HG03575 (cell line): Measurements from ENCODE around the gene MYO1E.
"Not testable (repeated sequence)": the region's sequence is repeated elsewhere in the genome, so short reads cannot be mapped to it uniquely, and the experiment has no call there.

Experiments
- ATAC-seq: cut with Tn5 transposase; IDR thresholded peaks from one replicate; pipeline ENCODE4 v1.9.1; 2021; ENCODE audit not compliant: unreplicated experiment, insufficient number of reproducible peaks, low FRiP score; ENCODE audit errors: extremely low read depth

Gene MYO1E

GRCh38 chr15:59355730-59356129, 16.9 kb downstream of the MYO1E start:
- no peak for ATAC-seq

DNA sequence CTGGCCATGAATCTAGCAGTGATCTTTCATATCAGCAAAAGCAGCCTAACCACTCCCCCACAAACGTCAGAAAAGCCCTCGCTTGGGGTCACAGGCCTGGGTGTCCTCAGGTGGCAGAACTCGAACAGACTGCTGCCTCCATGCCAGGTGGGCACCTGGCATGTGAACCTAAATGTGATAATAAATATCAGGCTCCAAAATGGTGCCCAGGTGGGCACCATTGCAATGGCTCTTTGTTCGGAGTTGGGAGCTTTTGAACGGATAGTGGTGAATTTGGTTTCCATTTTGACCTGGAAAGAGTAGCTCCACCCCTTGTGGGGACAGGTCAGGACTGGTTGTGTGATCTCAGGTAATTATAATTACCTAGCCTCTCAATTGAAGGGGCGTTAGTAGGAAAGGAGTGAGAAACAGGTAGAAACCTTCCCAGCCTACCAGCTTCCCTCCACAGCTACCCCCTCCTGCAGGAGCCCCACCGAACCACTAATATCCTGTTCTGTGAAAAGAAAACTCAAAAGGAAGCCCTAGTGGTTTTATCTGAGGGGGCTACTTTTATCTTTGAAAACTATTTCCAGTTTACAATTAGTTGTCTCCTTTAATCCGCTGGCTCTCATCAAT, 18.1 kb downstream of the MYO1E start:
- ATAC-seq = no peak

DNA sequence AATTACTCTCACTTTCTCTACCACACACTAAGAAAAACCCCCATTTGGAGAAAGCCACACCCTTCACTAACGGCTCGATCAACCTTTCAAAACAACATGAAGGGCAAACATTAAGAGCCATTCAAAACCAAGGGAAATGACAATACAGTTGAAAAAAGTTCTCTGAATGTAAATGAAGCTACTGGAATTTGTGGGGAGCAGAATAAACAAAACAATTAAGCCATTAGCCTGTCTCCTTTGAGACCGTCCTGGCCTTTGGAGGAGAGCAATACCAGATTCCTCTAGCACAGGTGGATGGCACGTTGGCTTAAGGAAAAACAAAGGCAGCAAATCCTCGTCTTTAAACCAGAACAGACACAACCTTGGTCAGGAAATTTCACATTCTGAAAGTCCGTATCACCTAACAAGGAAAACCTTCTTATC, 18.7 kb downstream of the MYO1E start:
- no peak for ATAC-seq

DNA sequence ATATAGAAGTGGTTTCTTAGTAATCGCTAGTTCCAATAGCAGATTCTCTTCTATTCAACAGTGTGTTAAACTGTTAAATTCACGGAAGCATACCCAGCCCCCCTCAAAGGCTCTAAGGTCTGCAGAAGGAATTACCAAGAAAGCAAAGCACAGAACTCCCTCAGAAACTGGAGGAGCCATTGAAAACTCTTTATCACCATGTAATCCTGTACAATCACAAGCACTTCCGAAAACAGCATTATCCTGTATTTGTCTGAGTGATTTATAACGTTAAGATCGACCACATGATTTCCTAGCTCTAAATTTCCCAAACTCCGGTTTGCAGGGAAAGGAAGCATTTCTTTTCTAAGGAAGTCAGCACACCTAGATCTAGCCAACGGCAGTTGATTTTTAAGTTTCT, 20.0 kb downstream of the MYO1E start:
- no peak for ATAC-seq

DNA sequence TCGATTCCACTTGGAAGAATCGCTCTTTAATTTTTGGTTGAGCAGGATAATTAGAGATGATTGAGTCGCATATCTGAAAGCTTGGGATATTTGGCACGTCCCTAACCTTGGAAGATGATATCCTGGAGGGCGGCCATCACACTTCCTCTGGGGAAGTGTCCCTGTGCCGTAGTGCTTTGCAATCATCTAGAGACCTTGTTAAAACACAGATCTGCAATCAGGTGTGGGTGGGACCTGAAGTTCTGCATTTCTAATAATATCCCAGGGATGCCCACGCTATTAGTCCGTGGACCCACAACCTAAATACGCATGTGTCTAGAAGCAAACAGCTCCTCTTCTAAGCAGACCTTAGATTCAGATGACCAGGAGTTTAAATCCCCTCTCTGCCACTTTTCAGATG, 20.5 kb downstream of the MYO1E start:
- ATAC-seq = no peak

DNA sequence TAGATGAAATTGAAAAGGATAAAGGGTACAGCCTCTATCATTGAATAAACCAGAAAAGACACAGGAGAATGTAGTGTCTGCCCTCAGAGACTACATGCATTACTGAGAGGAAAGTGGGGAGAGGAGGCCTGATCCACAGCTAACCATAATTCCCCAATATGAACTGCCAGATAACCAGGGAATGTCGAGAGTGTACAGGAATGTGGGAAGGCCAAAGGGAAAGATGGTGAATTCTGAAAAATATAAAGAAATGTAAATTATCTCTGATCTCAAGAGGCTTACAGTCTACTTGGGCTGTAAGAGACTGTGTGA, 22.3 kb downstream of the MYO1E start:
- ATAC-seq = no peak

DNA sequence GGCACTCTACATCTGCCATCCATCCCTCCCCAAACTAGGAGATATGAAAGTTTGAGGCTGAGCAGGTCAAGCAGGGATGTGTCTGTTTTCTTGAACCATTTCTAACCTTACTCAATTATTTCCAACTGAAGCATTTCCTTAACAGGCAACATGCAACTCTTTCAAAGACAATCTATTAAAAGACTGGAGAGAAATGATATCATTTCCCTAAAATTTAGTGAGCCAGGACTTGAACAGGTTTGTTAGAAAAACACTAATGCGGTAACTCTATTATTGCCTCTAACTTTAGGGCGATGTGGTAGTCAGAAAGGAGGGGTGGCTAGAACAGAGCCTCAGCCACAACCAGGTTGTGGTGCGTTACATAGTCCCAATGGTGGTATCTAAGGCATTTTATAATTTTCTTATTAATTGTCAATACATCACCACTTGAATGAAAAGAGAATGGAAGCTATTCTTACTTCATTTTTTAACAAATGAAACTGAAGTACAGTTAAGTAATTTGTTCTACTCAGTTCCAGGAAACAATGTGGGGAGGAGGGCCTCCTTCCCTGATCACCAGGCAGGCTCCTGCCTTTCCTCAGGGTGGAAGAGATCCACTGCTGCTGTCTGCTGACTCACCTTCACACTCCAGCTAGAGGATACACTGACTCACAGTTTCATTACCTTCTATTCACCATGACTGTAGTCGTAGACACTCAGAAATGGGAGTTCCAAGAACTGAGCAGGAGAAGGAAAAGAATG, 22.8 kb downstream of the MYO1E start:
- no peak for ATAC-seq

DNA sequence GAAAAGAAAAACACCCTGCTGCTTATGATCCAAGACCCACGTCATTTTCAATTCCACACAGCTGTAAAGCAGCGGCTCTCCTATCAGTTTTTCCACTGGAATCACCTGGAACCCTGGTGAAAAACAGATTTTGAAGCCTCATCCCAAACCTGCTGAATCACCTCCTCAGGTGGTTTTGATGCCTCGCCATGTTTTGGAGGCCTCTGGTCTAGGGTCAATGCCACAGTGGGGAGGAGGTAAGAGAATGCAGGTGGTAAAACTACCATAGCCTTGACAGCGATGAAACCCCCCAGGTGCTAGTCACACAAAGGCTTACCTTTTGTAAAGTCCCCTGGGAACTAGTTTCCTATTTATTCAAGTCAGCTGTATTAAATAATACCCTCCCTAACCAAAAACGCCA, 24.8 kb downstream of the MYO1E start:
- no peak for ATAC-seq

DNA sequence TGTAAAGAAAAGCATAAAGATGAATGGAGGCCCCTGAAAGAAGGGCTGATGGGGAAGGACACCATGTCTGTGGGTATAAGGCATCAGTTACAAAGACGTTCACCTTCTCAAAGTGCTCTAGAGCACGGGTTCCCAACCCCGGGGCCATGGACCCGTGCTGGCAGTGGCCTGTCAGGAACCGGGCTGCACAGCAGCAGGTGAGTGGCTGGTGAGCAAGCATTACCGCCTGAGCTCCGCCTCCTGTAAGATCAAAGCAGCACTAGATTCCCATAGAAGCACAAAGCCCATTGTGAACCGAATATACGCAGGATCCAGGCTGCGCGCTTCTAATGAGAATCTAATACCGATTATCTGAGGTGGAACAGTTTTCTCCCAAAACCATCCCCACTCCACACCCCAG, 25.7 kb downstream of the MYO1E start:
- ATAC-seq = no peak

- no peak for ATAC-seq
Observed at GRCh38 chr15:59345326-59345725, 27.3 kb downstream of the MYO1E start.

GRCh38 chr15:59344311-59344710, 28.4 kb downstream of the MYO1E start:
- ATAC-seq = no peak

GRCh38 chr15:59340325-59340724, 32.3 kb downstream of the MYO1E start:
- ATAC-seq = no peak

DNA sequence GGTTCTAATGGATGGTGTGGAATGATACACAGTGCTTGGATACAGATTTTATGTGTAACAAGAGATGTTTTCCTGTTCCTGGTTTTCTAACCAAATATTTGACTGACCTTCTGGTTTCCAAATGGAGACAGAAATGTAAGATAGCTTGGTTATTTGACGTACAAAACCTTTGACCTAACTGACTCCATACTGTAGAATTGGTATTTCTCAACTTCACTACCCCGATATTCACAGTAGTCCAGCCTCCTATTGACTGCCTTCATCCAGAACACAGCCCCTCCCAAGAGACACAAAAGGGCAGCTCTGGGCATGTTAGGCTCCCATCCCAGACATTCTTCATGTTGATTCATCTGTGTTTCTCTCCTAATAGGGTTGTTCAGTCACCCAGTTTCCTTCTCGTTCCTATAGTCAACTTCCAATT, 33.4 kb downstream of the MYO1E start:
- no peak for ATAC-seq

- ATAC-seq = no peak
Observed at GRCh38 chr15:59338414-59338813, 34.3 kb downstream of the MYO1E start.

- ATAC-seq = not testable (repeated sequence)
Observed at GRCh38 chr15:59336725-59337124, 35.9 kb downstream of the MYO1E start.

GRCh38 chr15:59335207-59335786, 37.4 kb downstream of the MYO1E start:
- ATAC-seq = no peak

DNA sequence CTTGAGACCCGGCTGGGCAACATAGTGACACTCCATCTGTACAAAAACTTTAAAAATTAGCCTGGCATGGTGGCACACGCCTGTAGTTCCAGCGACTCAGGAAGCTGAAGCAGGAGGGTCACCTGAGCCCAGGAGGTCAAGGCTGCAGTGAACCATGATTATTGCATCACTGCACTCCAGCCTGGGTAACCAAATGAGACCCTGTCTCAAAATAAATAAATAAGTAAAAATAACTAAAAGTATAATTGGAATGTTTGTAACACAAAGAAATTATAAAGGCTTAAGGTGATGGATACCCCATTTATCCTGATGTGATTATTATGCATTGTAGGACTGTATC, 38.6 kb downstream of the MYO1E start:
- no peak for ATAC-seq

- no peak for ATAC-seq
Observed at GRCh38 chr15:59333401-59334075, 39.1 kb downstream of the MYO1E start.

DNA sequence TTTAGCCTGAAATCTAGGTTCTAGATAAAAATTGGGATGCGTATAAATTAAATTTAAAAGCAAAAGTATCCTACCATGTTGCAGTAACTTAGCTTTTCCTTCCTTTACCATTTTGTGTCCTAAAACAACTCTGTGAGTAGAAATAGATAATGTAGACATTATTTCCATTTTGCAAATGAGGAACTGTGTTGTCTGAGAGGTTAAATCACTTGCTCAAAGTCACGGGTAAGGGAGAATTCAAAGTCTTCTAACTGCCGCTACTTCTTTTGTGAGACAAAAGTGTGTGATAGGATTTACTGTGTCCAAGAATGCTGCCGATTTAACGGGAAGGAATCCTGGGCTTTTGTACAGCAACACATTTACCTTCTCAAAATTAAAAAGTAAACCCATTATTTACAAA, 40.7 kb downstream of the MYO1E start:
- ATAC-seq = no peak

DNA sequence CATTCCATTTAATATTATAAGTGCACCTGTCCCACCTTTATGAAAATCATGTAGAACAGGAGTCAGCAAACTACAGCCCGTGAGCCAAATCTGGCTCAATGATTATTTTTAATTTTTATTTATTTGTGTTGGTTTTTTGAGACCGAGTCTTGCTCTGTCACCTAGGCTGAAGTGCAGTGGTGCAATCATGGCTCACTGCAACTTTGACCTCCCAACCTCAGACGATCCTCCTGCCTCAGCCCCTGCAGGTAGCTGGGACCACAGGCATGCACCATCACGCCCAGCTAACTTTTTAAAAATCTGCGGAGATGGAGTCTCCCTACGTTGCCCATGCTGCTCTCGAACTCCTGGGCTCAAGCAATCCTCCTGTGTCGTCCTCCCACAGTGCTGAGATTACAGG, 42.0 kb downstream of the MYO1E start:
- no peak for ATAC-seq
